GM12878 (cell line): ENCODE results near the gene ARSA. TPM values are rescaled to one million over a fixed set of nuclear protein-coding genes. Genes with fewer than 3 reads are reported as not detected.

Experiments
- ATAC-seq: fragments of 200-7000 bp; cut with Tn5 transposase; 3 replicates; pipeline ENCODE4 v1.9.1; 2020; ENCODE audit warnings: mild to moderate bottlenecking, moderate library complexity
- BruUV-seq: library from RNA; stranded (reverse); fragments of 400-500 nt; replicated peaks from 2 replicates; lab custom pipeline; 2021; lab: Mats Ljungman, UMichigan
- CTCF ChIA-PET: fragments of 300-600 bp; sonication (Branson Sonifier 250); formaldehyde crosslinking; extraction: SDS; loops from one replicate; lab custom pipeline; 2021; ENCODE audit warnings: inconsistent platforms; lab: Yijun Ruan, JAX
- POLR2A ChIA-PET: fragments of 350-600 bp; formaldehyde crosslinking; extraction: SDS; loops from one replicate; lab custom pipeline; 2021; ENCODE audit warnings: inconsistent platforms; lab: Charles Lee
- RAD21 ChIA-PET: fragments of 300-600 bp; sonication (Branson Sonifier 250); formaldehyde crosslinking; loops from one replicate; lab custom pipeline; 2023; ENCODE audit warnings: antibody characterized with exemption; ENCODE audit not compliant: unreplicated experiment; lab: Charles Lee
- SMC1A ChIA-PET: fragments of 300-600 bp; sonication (Branson Sonifier 250); formaldehyde crosslinking; loops from one replicate; lab custom pipeline; 2023; ENCODE audit not compliant: unreplicated experiment, uncharacterized antibody; lab: Charles Lee
- DNase-seq: peaks from one replicate; pipeline ENCODE4 v3.0.0-alpha.2; 2011; ENCODE audit warnings: low read depth, low spot score
- FAIRE-seq: peaks from 3 replicates; lab custom pipeline; 2011; peaks lifted over from hg19 to GRCh38; lab: Jason Lieb, UNC
- H2AFZ ChIP-seq: 2 replicates; pipeline ENCODE4 v1.6.0; 2011; ENCODE audit warnings: low read depth, low read length, control low read depth; ENCODE audit not compliant: control insufficient read depth
- H3K27ac ChIP-seq: 2 replicates; pipeline ENCODE4 v1.5.1; 2011; ENCODE audit warnings: control low read depth; ENCODE audit not compliant: control insufficient read depth, insufficient read depth
- H3K27me3 ChIP-seq, 2 experiments: replicated peaks in 1 of 2; 2 replicates each; pipeline versions ENCODE4 v1.6.0 to v1.6.1; 2011; ENCODE audit warnings: low read length in 1 of 2; ENCODE audit not compliant: control insufficient read depth in 2 of 2, insufficient read depth in 2 of 2
- H3K36me3 ChIP-seq, 2 experiments: 2 replicates each; pipeline ENCODE4 v1.5.1; 2011; ENCODE audit warnings: low read length in 1 of 2; ENCODE audit not compliant: control insufficient read depth in 2 of 2, insufficient read depth in 2 of 2
- H3K4me1 ChIP-seq: 2 replicates; pipeline ENCODE4 v1.6.1; 2011; ENCODE audit warnings: mild to moderate bottlenecking, low read length, moderate library complexity, mixed read lengths; ENCODE audit not compliant: control insufficient read depth, insufficient read depth
- H3K4me2 ChIP-seq: 2 replicates; pipeline ENCODE4 v1.6.0; 2011; ENCODE audit warnings: control low read depth; ENCODE audit not compliant: control insufficient read depth, insufficient read depth
- H3K4me3 ChIP-seq: fragments of 200-600 bp; sonication (generic); 2 replicates; pipeline ENCODE4 v1.5.1; 2016
- H3K79me2 ChIP-seq: 2 replicates; pipeline ENCODE4 v1.6.0; 2011; ENCODE audit warnings: low read length; ENCODE audit not compliant: control insufficient read depth, insufficient read depth
- H3K9ac ChIP-seq: 2 replicates; pipeline ENCODE4 v1.8.0; 2011; ENCODE audit warnings: low read length, control low read depth, mixed read lengths; ENCODE audit not compliant: control insufficient read depth, insufficient read depth
- H3K9me3 ChIP-seq: replicated peaks from 3 replicates; pipeline ENCODE4 v1.5.1; 2011; ENCODE audit warnings: mild to moderate bottlenecking, low read length; ENCODE audit not compliant: control insufficient read depth, insufficient read depth
- H4K20me1 ChIP-seq: 2 replicates; pipeline ENCODE4 v1.6.0; 2011; ENCODE audit not compliant: control insufficient read depth, insufficient read depth
- E2F8 ChIP-seq: fragments of 450-650 bp; IDR thresholded peaks from 2 replicates; pipeline ENCODE4 v1.6.1; 2018; ENCODE audit warnings: mild to moderate bottlenecking, low read depth, moderate library complexity; ENCODE audit not compliant: partially characterized antibody
- EP300 ChIP-seq, 2 experiments: fragments of 150-350 bp in 1 of 2; IDR thresholded peaks; 2 replicates each; pipeline ENCODE4 v1.6.1; 2011 to 2012; ENCODE audit warnings: low read depth in 2 of 2, low read length in 2 of 2, borderline replicate concordance in 1 of 2, improper control_type of control experiment in 1 of 2, inconsistent platforms in 1 of 2; ENCODE audit not compliant: control insufficient read depth in 1 of 2
- IKZF2 ChIP-seq, 2 experiments: fragments of 450-650 bp; IDR thresholded peaks; 2 replicates each; pipeline ENCODE4 v1.6.1; 2017; ENCODE audit warnings: mild to moderate bottlenecking in 2 of 2, moderate library complexity in 2 of 2
- MEF2A ChIP-seq: IDR thresholded peaks from 2 replicates; pipeline ENCODE4 v1.6.1; 2011; ENCODE audit warnings: low read depth, mild to moderate bottlenecking, low read length, moderate library complexity; ENCODE audit not compliant: insufficient read depth
- MYB ChIP-seq: fragments of 150-350 bp; IDR thresholded peaks from 2 replicates; pipeline ENCODE4 v1.6.1; 2014; ENCODE audit warnings: mild to moderate bottlenecking, low read depth, low read length, borderline replicate concordance
- PBX3 ChIP-seq: IDR thresholded peaks from 2 replicates; pipeline ENCODE4 v1.6.1; 2011; ENCODE audit warnings: mild to moderate bottlenecking, low read depth, low read length, moderate library complexity; ENCODE audit not compliant: insufficient replicate concordance
- PKNOX1 ChIP-seq: fragments of 450-650 bp; IDR thresholded peaks from 2 replicates; pipeline ENCODE4 v1.6.1; 2016; ENCODE audit warnings: mild to moderate bottlenecking
- SMAD1 ChIP-seq: fragments of 450-650 bp; IDR thresholded peaks from 2 replicates; pipeline ENCODE4 v1.6.1; 2018; ENCODE audit warnings: mild to moderate bottlenecking, low read depth; ENCODE audit not compliant: partially characterized antibody
- SMARCA5 ChIP-seq: fragments of 450-650 bp; IDR thresholded peaks from 2 replicates; pipeline ENCODE4 v1.6.1; 2017; ENCODE audit warnings: mild to moderate bottlenecking
- TCF12 ChIP-seq: IDR thresholded peaks from 2 replicates; pipeline ENCODE4 v1.6.1; 2011; ENCODE audit warnings: low read depth, mild to moderate bottlenecking, low read length
- ZBTB4 ChIP-seq: fragments of 450-650 bp; formaldehyde crosslinking; IDR thresholded peaks from 2 replicates; pipeline ENCODE4 v1.4.0; 2022; ENCODE audit warnings: mild to moderate bottlenecking, moderate library complexity
- WGBS: methylation state at CpG from one replicate; pipeline ENCODE4 v1.1.6; 2016; ENCODE audit warnings: low lambda C conversion rate; ENCODE audit not compliant: insufficient replicate concordance, insufficient coverage; ENCODE audit errors: missing lambda C conversion rate; 5-methylcytosine and 5-hydroxymethylcytosine counted together
- in situ Hi-C: fragments of 300-500 bp; cut with MboI; formaldehyde crosslinking; loops from 9 replicates; pipeline ENCODE4 v1.14.3; 2018; ENCODE audit warnings: mixed read lengths
- intact Hi-C: fragments of 100-400 bp; cut with micrococcal nuclease; formaldehyde crosslinking; loops from one replicate; pipeline ENCODE4 v1.14.2; 2022; ENCODE audit not compliant: unreplicated experiment
- polyA plus RNA-seq, 11 experiments: library from polyadenylated mRNA; depleted of rRNA in 4 of 11; unstranded in 6 of 11; stranded (reverse) in 5 of 11; fragments of >200 nt; fragmentation: Nextera tagmentation in 4 of 11; fragmentation: Illumina TruSeq in 1 of 11; extraction: Ambion mirVana in 4 of 11; extraction: Trizol in 1 of 11; gene quantifications; 1 replicate in 1 of 11; 2 replicates in 10 of 11; pipeline versions ENCODE4 v1.2.1 to v1.2.3, GENCODE V29; 2011 to 2016; ENCODE audit warnings: inconsistent platforms in 2 of 11, missing spikeins in 2 of 11, low read depth in 1 of 11
- total RNA-seq, 4 experiments: library from RNA; depleted of rRNA in 3 of 4; stranded (reverse); fragments of >200 nt in 3 of 4; fragmentation: Illumina TruSeq in 1 of 4; extraction: Trizol in 1 of 4; gene quantifications; 2 replicates each; pipeline versions ENCODE4 v1.2.1 to v1.2.3, GENCODE V29; 2013 to 2021

Gene ARSA
- total and polyA plus RNA-seq, 10 of the 15 experiments (the other 5 are each of a cell fraction or from before 2014, with no cell fraction given) = 0.39 to 26.3 (median 9.8) TPM

GRCh38 chr22:50625568-50626313 is 2.2 kb downstream of the ARSA start:
- Histone ChIP-seq H3K4me3 (no peak overlapping the region), H2AFZ (no peak overlapping the region), H3K4me1 (peaks cover 26% of the 10 kb centered on the region), H3K4me2 (no peak overlapping the region), H3K9me3 (no peaks in the 10 kb centered on the region), H3K9ac (no peak overlapping the region), H3K36me3 (no peaks in the 10 kb centered on the region; a peak in 2 of 4 replicates), H4K20me1 (no peaks in the 10 kb centered on the region), H3K27ac (no peak overlapping the region), H3K27me3 (no peaks in the 10 kb centered on the region), H3K79me2 (peaks cover 11% of the 10 kb centered on the region)
- no TSS peak for BruUV-seq
- ChIA-PET CTCF (no interaction called here), SMC1A (interaction anchor here (0.6 kb wide), 1 partner anchor 60 kb away, joined by 3 read pairs; no protein-coding TSS in a partner anchor), RAD21 (interaction anchor here (0.8 kb wide), 1 partner anchor 118 kb away, joined by 3 read pairs; the partner anchor contains the start of genes LMF2 and NCAPH2), POLR2A (no interaction called here)
- intact Hi-C loops = no loop called here
- FAIRE-seq (no peak), DNase-seq (no peak), ATAC-seq (no peak)
- TF ChIP-seq PBX3 (no peak), TCF12 (no peak), E2F8 (no peak), MEF2A (no peak), SMARCA5 (no peak), PKNOX1 (no peak), ZBTB4 (CRISPR knock-in tag) (no peak), SMAD1 (no peak), IKZF2 (IDR thresholded peaks at IDR 0.05) (no peak), EP300 (IDR thresholded peaks at IDR 0.05; ENCODE audit: borderline replicate concordance in 1 of 2, control insufficient read depth in 1 of 2, low read depth in 2 of 2, low read length in 2 of 2) (no peak), MYB (no peak)
- in situ Hi-C loops = no loop called here
- 83% methylated on average over 19 of the region's 27 CpGs for WGBS
